K562 (cell line): ENCODE results near the gene MX1.

Experiments used
- CEBPG ChIP-seq, 3 experiments: fragments of 200-800 bp in 1 of 3; sonication (Bioruptor generic) in 1 of 3; sonication (generic) in 1 of 3; formaldehyde crosslinking in 1 of 3; IDR thresholded peaks in 2 of 3; conservative IDR thresholded peaks in 1 of 3; 2 replicates each; pipeline versions ENCODE4 v1.6.1 to v1.8.0; 2016 to 2022; ENCODE audit warnings: missing compliant biosample characterization in 2 of 3, missing genetic modification characterization in 2 of 3, mild to moderate bottlenecking in 1 of 3, missing genetic modification reagents in 1 of 3
- GTF2F1 ChIP-seq: IDR thresholded peaks from 2 replicates; pipeline ENCODE4 v1.6.1; 2011; ENCODE audit warnings: low read depth, low read length, improper control_type of control experiment
- NFIC ChIP-seq: fragments of 450-650 bp; IDR thresholded peaks from 2 replicates; pipeline ENCODE4 v1.6.1; 2017; ENCODE audit warnings: mild to moderate bottlenecking, inconsistent platforms
- POLR2H ChIP-seq: IDR thresholded peaks from 2 replicates; pipeline ENCODE4 v1.6.1; 2016; ENCODE audit warnings: missing genetic modification characterization, low read depth, mild to moderate bottlenecking, control low read depth, missing compliant biosample characterization, moderate library complexity
- STAT5A ChIP-seq: IDR thresholded peaks from 2 replicates; pipeline ENCODE4 v1.6.1; 2012; ENCODE audit warnings: low read length, inconsistent platforms, borderline replicate concordance
- TCF7L2 ChIP-seq: fragments of 150-350 bp; IDR thresholded peaks from 2 replicates; pipeline ENCODE4 v1.6.1; 2016; ENCODE audit warnings: low read depth, mild to moderate bottlenecking, low read length, moderate library complexity
- TF ChIP-seq, protein P1 (sequence below): fragments of 450-650 bp; IDR thresholded peaks from 2 replicates; pipeline ENCODE4 v1.6.1; 2016; ENCODE audit warnings: missing biosample characterization, missing genetic modification characterization
- TF ChIP-seq, protein P2 (sequence below): IDR thresholded peaks from 3 replicates; pipeline ENCODE4 v1.6.1; 2011; ENCODE audit warnings: borderline replicate concordance, mild to moderate bottlenecking; ENCODE audit not compliant: insufficient read length, insufficient read depth
- TF ChIP-seq, protein P3 (sequence below), 2 experiments: fragments of 450-650 bp; formaldehyde crosslinking in 1 of 2; IDR thresholded peaks; 2 replicates each; pipeline versions ENCODE4 v1.4.0 to v1.6.1; 2014 to 2020; ENCODE audit warnings: mild to moderate bottlenecking in 2 of 2, borderline replicate concordance in 1 of 2, low read depth in 1 of 2

DNA sequence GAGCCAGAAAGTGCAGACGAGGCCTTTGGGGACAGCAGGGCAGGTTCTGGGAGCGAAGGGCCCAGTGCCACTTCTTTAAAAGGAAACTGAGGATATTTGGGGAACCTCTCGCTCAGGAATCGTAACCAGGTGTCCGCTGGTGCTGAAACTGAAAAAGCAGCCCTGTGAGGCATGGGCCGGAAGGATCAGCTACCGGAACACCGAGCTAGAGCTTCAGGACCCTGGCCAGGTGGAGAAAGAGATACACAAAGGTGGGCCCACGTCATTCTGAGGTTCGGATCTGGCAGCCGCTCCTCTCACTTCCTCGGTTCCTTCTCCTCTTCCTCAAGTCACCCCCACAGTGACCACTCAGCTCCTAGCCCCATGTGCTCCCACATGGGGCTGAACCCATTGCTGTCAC is 46.1 kb upstream of the MX1 start:
- no peak for TF ChIP-seq CEBPG (CRISPR knock-in tag; IDR thresholded peaks at IDR 0.05)
- TF ChIP-seq CEBPG (tag; conservative IDR thresholded peaks at IDR 0.05 in 1 of 2, IDR thresholded peaks at IDR 0.05 in 1 of 2) = no peak
- TF ChIP-seq GTF2F1 = no peak
- TF ChIP-seq, protein P1, sequence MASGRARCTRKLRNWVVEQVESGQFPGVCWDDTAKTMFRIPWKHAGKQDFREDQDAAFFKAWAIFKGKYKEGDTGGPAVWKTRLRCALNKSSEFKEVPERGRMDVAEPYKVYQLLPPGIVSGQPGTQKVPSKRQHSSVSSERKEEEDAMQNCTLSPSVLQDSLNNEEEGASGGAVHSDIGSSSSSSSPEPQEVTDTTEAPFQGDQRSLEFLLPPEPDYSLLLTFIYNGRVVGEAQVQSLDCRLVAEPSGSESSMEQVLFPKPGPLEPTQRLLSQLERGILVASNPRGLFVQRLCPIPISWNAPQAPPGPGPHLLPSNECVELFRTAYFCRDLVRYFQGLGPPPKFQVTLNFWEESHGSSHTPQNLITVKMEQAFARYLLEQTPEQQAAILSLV (tag) = no peak
- TF ChIP-seq POLR2H (tag) = no peak
- no peak for TF ChIP-seq TCF7L2
- TF ChIP-seq STAT5A = no peak
- no peak for TF ChIP-seq NFIC
- TF ChIP-seq, protein P2, sequence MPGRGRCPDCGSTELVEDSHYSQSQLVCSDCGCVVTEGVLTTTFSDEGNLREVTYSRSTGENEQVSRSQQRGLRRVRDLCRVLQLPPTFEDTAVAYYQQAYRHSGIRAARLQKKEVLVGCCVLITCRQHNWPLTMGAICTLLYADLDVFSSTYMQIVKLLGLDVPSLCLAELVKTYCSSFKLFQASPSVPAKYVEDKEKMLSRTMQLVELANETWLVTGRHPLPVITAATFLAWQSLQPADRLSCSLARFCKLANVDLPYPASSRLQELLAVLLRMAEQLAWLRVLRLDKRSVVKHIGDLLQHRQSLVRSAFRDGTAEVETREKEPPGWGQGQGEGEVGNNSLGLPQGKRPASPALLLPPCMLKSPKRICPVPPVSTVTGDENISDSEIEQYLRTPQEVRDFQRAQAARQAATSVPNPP = no peak
- TF ChIP-seq, protein P3, sequence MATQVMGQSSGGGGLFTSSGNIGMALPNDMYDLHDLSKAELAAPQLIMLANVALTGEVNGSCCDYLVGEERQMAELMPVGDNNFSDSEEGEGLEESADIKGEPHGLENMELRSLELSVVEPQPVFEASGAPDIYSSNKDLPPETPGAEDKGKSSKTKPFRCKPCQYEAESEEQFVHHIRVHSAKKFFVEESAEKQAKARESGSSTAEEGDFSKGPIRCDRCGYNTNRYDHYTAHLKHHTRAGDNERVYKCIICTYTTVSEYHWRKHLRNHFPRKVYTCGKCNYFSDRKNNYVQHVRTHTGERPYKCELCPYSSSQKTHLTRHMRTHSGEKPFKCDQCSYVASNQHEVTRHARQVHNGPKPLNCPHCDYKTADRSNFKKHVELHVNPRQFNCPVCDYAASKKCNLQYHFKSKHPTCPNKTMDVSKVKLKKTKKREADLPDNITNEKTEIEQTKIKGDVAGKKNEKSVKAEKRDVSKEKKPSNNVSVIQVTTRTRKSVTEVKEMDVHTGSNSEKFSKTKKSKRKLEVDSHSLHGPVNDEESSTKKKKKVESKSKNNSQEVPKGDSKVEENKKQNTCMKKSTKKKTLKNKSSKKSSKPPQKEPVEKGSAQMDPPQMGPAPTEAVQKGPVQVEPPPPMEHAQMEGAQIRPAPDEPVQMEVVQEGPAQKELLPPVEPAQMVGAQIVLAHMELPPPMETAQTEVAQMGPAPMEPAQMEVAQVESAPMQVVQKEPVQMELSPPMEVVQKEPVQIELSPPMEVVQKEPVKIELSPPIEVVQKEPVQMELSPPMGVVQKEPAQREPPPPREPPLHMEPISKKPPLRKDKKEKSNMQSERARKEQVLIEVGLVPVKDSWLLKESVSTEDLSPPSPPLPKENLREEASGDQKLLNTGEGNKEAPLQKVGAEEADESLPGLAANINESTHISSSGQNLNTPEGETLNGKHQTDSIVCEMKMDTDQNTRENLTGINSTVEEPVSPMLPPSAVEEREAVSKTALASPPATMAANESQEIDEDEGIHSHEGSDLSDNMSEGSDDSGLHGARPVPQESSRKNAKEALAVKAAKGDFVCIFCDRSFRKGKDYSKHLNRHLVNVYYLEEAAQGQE (IDR thresholded peaks at IDR 0.05; ENCODE audit: borderline replicate concordance) = no peak
- TF ChIP-seq, protein P3 (CRISPR knock-in tag; IDR thresholded peaks at IDR 0.05; ENCODE audit: low read depth) = no peak
